GM18511 (cell line): ENCODE measurements around the gene TRIM6.
"Not testable (repeated sequence)": the region's sequence is repeated elsewhere in the genome, so short reads cannot be mapped to it uniquely, and the experiment has no call there.

Experiments used
- ATAC-seq: cut with Tn5 transposase; IDR thresholded peaks from one replicate; pipeline ENCODE4 v1.9.1; 2021; ENCODE audit warnings: mild to moderate bottlenecking, moderate library complexity; ENCODE audit not compliant: unreplicated experiment

TRIM6 gene

GRCh38 chr11:5596607-5597201 is at the start of gene TRIM6:
TSS of gene TRIM6 (plus strand) at chr11:5596637. CDS start at chr11:5596898, 261 bp downstream.
- peak; percentile 41 for ATAC-seq

- ATAC-seq: peak; percentile 71
These were observed 48.5 kb upstream of the TRIM6 start for GRCh38 chr11:5547982-5548381.

GRCh38 chr11:5548440-5548839 is 48.0 kb upstream of the TRIM6 start, which contains the start of gene OR52H1:
TSS of gene OR52H1 (minus strand) at chr11:5548540. CDS start at chr11:5545505, 3,035 bp downstream.
- ATAC-seq: no peak

- ATAC-seq: peak; percentile 68
These were observed 45.9 kb upstream of the TRIM6 start for GRCh38 chr11:5550440-5551095.

- no peak for ATAC-seq
These were observed 43.1 kb upstream of the TRIM6 start for GRCh38 chr11:5553343-5553742.

GRCh38 chr11:5556596-5557188 is 39.7 kb upstream of the TRIM6 start:
- no peak for ATAC-seq

GRCh38 chr11:5557751-5558150 is 38.7 kb upstream of the TRIM6 start:
- no peak for ATAC-seq

- no peak for ATAC-seq
These were observed 32.0 kb upstream of the TRIM6 start for GRCh38 chr11:5564259-5565019.

- no peak for ATAC-seq
These were observed 21.8 kb upstream of the TRIM6 start for GRCh38 chr11:5574654-5575053.

- no peak for ATAC-seq
These were observed 21.3 kb upstream of the TRIM6 start for GRCh38 chr11:5575152-5575551.

GRCh38 chr11:5577101-5577500 is 19.3 kb upstream of the TRIM6 start:
- ATAC-seq: no peak

- no peak for ATAC-seq
These were observed 15.9 kb upstream of the TRIM6 start, which contains the start of gene OR52B6 for GRCh38 chr11:5580577-5580976. TSS of gene OR52B6 (plus strand) at chr11:5580877. CDS start at chr11:5580877, 0 bp downstream.

GRCh38 chr11:5581014-5581413 is 15.4 kb upstream of the TRIM6 start:
- no peak for ATAC-seq

- not testable (repeated sequence) for ATAC-seq
These were observed 12.0 kb upstream of the TRIM6 start for GRCh38 chr11:5584458-5584857.

GRCh38 chr11:5589906-5590305 is 6.5 kb upstream of the TRIM6 start:
- ATAC-seq: not testable (repeated sequence)

GRCh38 chr11:5591613-5592012 is 4.8 kb upstream of the TRIM6 start:
- ATAC-seq: no peak

GRCh38 chr11:5592615-5593014 is 3.8 kb upstream of the TRIM6 start:
- ATAC-seq: no peak

- ATAC-seq: no peak
These were observed 3.3 kb upstream of the TRIM6 start for GRCh38 chr11:5593146-5593545.

GRCh38 chr11:5597953-5598352 is 1.5 kb downstream of the TRIM6 start:
- no peak for ATAC-seq

- peak; percentile 91 for ATAC-seq
These were observed 4.0 kb downstream of the TRIM6 start for GRCh38 chr11:5600374-5600851.

- not testable (repeated sequence) for ATAC-seq
These were observed 6.4 kb downstream of the TRIM6 start for GRCh38 chr11:5602791-5603190.
